Activated B cell treated with CpG ODN at 0.5 μM for 24 hours (primary cell): ENCODE measurements around the gene PEX10. TPM values are rescaled to one million over a fixed set of nuclear protein-coding genes. Genes with fewer than 3 reads are reported as not detected.

Experiments
- ATAC-seq: fragments of 200-7000 bp; cut with Tn5 transposase; one replicate; pipeline ENCODE4 v1.10.0; 2021; ENCODE audit warnings: low read depth, mild to moderate bottlenecking, moderate library complexity
- CTCF ChIA-PET: fragments of 350-600 bp; sonication (Branson Sonifier 250); formaldehyde crosslinking; loops from one replicate; lab custom pipeline; 2021; ENCODE audit warnings: antibody characterized with exemption; lab: Charles Lee
- POLR2A ChIA-PET: fragments of 350-600 bp; sonication (Branson Sonifier 250); formaldehyde crosslinking; loops from one replicate; lab custom pipeline; 2021; ENCODE audit warnings: antibody characterized with exemption; lab: Charles Lee
- DNase-seq: peaks from one replicate; pipeline ENCODE4 v3.0.0; 2022
- H3K27ac Mint-ChIP-seq: one replicate; pipeline ENCODE4 v1.8.0; 2020; ENCODE audit warnings: mixed read lengths
- H3K27me3 Mint-ChIP-seq: one replicate; pipeline ENCODE4 v1.8.0; 2021; ENCODE audit warnings: mixed read lengths
- H3K36me3 Mint-ChIP-seq: one replicate; pipeline ENCODE4 v1.8.0; 2021; ENCODE audit warnings: low read depth, mixed read lengths
- H3K4me1 Mint-ChIP-seq: one replicate; pipeline ENCODE4 v1.8.0; 2021; ENCODE audit warnings: mixed read lengths
- H3K4me3 Mint-ChIP-seq: one replicate; pipeline ENCODE4 v1.8.0; 2020; ENCODE audit warnings: mild to moderate bottlenecking, mixed read lengths
- H3K9me3 Mint-ChIP-seq: one replicate; pipeline ENCODE4 v1.8.0; 2020; ENCODE audit warnings: mixed read lengths
- CTCF ChIP-seq: fragments of 200-600 bp; IDR thresholded peaks from one replicate; pipeline ENCODE4 v1.8.0; 2022; ENCODE audit warnings: antibody characterized with exemption, mild to moderate bottlenecking
- intact Hi-C: fragments of 100-400 bp; cut with micrococcal nuclease; formaldehyde crosslinking; loops from one replicate; pipeline ENCODE4 v1.15.1; 2024
- total RNA-seq: library from RNA; stranded (reverse); gene quantifications from 2 replicates; pipeline ENCODE4 v1.2.3, GENCODE V29; 2022

PEX10 gene
- total RNA-seq, 1 donor from 2014 or later, result 18.9 TPM

- peaks cover 58% of the 10 kb centered on the region for H3K4me1 Mint-ChIP-seq
- peaks cover 41% of the 10 kb centered on the region for H3K36me3 Mint-ChIP-seq
- H3K27me3 Mint-ChIP-seq, result no peaks in the 10 kb centered on the region
- intact Hi-C loops, result loop anchor here (1.0 to 5.0 kb wide), 11 partner anchors 11 to 1510 kb away; partner anchors contain the start of genes C1orf174, CALML6, PANK4 and PEX10
- ATAC-seq (peak; percentile 8), DNase-seq (no peak)
- peak overlapping the region; percentile 68 for H3K27ac Mint-ChIP-seq
- POLR2A ChIA-PET, result interaction anchor here (0.5 to 2.8 kb wide), 27 partner anchors 11 to 785 kb away, joined by 3 to 39 read pairs (median 5); partner anchors contain the start of genes FAAP20, PANK4 and TNFRSF14
- H3K9me3 Mint-ChIP-seq, result no peaks in the 10 kb centered on the region
- no peak for TF ChIP-seq CTCF
- CTCF ChIA-PET, result interaction anchor here (0.8 to 2.8 kb wide), 6 partner anchors 10 to 197 kb away, joined by 3 to 24 read pairs (median 3); partner anchors contain the start of gene FAAP20
- peak overlapping the region; percentile 88 for H3K4me3 Mint-ChIP-seq
Observed at GRCh38 chr1:2391931-2392509, 20.3 kb downstream of the PEX10 start.

GRCh38 chr1:2391041-2391930 is 21.1 kb downstream of the PEX10 start, which contains the start of the genes MORN1 and RER1:
Gene MORN1 (minus strand): TSS chr1:2391554. CDS start chr1:2391533, 21 bp downstream.
Gene RER1 (plus strand): TSS chr1:2391841. CDS start chr1:2395791, 3,950 bp downstream.
- H3K36me3 Mint-ChIP-seq, result peaks cover 35% of the 10 kb centered on the region
- peak within 1 kb of the TSS; percentile 88 for H3K4me3 Mint-ChIP-seq
- H3K27ac Mint-ChIP-seq, result peak within 1 kb of the TSS; percentile 68
- intact Hi-C loops, result loop anchor here (1.0 to 5.0 kb wide), 11 partner anchors 10 to 1511 kb away; partner anchors contain the start of genes C1orf174, CALML6, PANK4 and PEX10
- peaks cover 52% of the 10 kb centered on the region for H3K4me1 Mint-ChIP-seq
- ChIA-PET POLR2A (interaction anchor here (0.5 to 2.8 kb wide), 28 partner anchors 10 to 784 kb away, joined by 3 to 39 read pairs (median 5); partner anchors contain the start of genes FAAP20, PANK4 and TNFRSF14), CTCF (interaction anchor here (0.8 to 2.8 kb wide), 6 partner anchors 10 to 196 kb away, joined by 3 to 24 read pairs (median 3); partner anchors contain the start of gene FAAP20)
- DNase-seq (peak; percentile 96), ATAC-seq (peak; percentile 94)
- H3K9me3 Mint-ChIP-seq, result no peaks in the 10 kb centered on the region
- no peaks in the 10 kb centered on the region for H3K27me3 Mint-ChIP-seq
- no peak for TF ChIP-seq CTCF

GRCh38 chr1:2389644-2390043 is 22.7 kb downstream of the PEX10 start:
- Mint-ChIP-seq H3K9me3 (no peaks in the 10 kb centered on the region), H3K36me3 (peaks cover 25% of the 10 kb centered on the region), H3K27me3 (no peaks in the 10 kb centered on the region), H3K4me1 (peaks cover 50% of the 10 kb centered on the region), H3K27ac (no peak overlapping the region), H3K4me3 (peak overlapping the region; percentile 83)
- ChIA-PET CTCF (interaction anchor here (1.3 kb wide), 1 partner anchor 190 kb away, joined by 4 read pairs; no protein-coding TSS in a partner anchor), POLR2A (interaction anchor here (0.9 to 1.6 kb wide), 2 partner anchors 162 to 195 kb away, joined by 3 to 8 read pairs; partner anchors contain the start of gene FAAP20)
- ATAC-seq (no peak), DNase-seq (no peak)
- no peak for TF ChIP-seq CTCF
- intact Hi-C loops, result loop anchor here (2.0 to 5.0 kb wide), 4 partner anchors 89 to 1513 kb away; partner anchors contain the start of genes C1orf174, CALML6 and TMEM52

GRCh38 chr1:2388004-2388913 is 24.1 kb downstream of the PEX10 start:
- CTCF ChIA-PET, result interaction anchor here (1.9 kb wide), 1 partner anchor 193 kb away, joined by 10 read pairs; the partner anchor contains the start of gene FAAP20
- Mint-ChIP-seq H3K27ac (peak overlapping the region; percentile 88), H3K4me3 (peak overlapping the region; percentile 67), H3K4me1 (peaks cover 37% of the 10 kb centered on the region), H3K36me3 (peaks cover 15% of the 10 kb centered on the region), H3K9me3 (no peaks in the 10 kb centered on the region), H3K27me3 (no peaks in the 10 kb centered on the region)
- DNase-seq, result no peak
- peak; percentile 11 for ATAC-seq
- TF ChIP-seq CTCF, result no peak
- POLR2A ChIA-PET, result interaction anchor here (0.6 to 1.5 kb wide), 9 partner anchors 19 to 399 kb away, joined by 3 to 11 read pairs (median 4); partner anchors contain the start of genes FAAP20 and PEX10
- intact Hi-C loops, result no loop called here
